ENCODE measurements around the gene IFT172.

The IFT172 gene

DNA sequence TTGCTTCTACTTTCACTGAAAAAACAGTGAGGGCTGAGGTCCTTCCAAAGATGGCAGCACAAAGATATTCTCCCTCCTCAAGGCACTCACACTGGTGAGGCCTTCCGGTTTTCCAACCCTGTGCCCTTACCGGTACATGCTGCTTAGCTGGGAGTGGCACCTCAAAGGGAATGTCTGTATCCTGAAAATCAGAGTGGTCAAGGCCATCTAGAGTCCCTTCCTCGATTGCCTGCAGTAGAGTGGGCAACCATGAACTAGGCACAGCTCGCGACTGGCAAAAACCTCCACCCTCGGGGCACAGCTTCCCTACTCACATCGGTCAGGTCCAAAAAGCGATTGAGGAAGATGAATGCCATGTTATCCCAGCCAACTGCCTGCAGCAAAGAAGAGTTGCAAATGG, 43.9 kb downstream of the IFT172 start:
- in situ Hi-C loops (cut with HindIII; ENCODE audit: low sequenced_read_pairs) = no loop called here
- TF ChIP-seq CTCF (IDR thresholded peaks at IDR 0.05; ENCODE audit: low read depth, low read length) = no peak
- H3K4me3 ChIP-seq (ENCODE audit: low read depth, low read length) = no peak overlapping the region
- DNase-seq (ENCODE audit: low read depth, low spot score) = no peak

DNA sequence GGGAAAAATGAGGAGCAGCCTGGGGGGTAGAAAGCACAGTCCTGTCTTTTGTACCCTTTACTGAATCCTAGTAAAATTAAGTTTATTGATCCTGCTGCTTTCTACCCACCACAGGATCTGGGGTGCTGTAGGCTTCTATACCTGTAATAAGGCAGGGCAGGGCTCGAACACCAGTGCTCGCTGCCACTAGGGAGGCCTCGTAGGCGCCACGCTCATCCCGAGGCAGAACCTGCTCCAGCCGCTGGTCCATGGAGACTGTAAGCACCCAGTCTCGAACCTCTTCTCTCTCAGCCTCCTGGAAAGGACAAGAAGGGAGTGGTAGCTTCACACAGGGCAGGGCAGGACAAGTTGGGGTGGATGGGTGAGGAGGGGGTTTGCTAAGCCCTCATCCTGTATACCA, 44.4 kb downstream of the IFT172 start:
- no peak overlapping the region for H3K4me3 ChIP-seq (ENCODE audit: low read depth, low read length)
- no peak for DNase-seq (ENCODE audit: low read depth, low spot score)
- in situ Hi-C loops (cut with HindIII; ENCODE audit: low sequenced_read_pairs) = no loop called here
- no peak for TF ChIP-seq CTCF (IDR thresholded peaks at IDR 0.05; ENCODE audit: low read depth, low read length)

DNA sequence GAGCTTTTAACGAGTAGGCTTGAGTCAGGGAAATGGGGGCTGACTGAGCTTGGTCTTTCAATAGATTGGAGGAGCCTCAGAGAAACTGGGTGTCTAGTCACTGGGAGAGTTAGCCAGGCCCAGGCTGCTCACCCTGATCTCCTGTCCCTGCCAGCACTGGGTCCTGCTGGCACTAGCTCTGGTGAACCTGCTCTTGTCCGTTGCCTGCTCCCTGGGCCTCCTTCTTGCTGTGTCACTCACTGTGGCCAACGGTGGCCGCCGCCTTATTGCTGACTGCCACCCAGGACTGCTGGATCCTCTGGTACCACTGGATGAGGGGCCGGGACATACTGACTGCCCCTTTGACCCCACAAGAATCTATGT, 46.6 kb downstream of the IFT172 start:
- no peak for TF ChIP-seq CTCF (IDR thresholded peaks at IDR 0.05; ENCODE audit: low read depth, low read length)
- in situ Hi-C loops (cut with HindIII; ENCODE audit: low sequenced_read_pairs) = no loop called here
- H3K4me3 ChIP-seq (ENCODE audit: low read depth, low read length) = no peak overlapping the region
- no peak for DNase-seq (ENCODE audit: low read depth, low spot score)

DNA sequence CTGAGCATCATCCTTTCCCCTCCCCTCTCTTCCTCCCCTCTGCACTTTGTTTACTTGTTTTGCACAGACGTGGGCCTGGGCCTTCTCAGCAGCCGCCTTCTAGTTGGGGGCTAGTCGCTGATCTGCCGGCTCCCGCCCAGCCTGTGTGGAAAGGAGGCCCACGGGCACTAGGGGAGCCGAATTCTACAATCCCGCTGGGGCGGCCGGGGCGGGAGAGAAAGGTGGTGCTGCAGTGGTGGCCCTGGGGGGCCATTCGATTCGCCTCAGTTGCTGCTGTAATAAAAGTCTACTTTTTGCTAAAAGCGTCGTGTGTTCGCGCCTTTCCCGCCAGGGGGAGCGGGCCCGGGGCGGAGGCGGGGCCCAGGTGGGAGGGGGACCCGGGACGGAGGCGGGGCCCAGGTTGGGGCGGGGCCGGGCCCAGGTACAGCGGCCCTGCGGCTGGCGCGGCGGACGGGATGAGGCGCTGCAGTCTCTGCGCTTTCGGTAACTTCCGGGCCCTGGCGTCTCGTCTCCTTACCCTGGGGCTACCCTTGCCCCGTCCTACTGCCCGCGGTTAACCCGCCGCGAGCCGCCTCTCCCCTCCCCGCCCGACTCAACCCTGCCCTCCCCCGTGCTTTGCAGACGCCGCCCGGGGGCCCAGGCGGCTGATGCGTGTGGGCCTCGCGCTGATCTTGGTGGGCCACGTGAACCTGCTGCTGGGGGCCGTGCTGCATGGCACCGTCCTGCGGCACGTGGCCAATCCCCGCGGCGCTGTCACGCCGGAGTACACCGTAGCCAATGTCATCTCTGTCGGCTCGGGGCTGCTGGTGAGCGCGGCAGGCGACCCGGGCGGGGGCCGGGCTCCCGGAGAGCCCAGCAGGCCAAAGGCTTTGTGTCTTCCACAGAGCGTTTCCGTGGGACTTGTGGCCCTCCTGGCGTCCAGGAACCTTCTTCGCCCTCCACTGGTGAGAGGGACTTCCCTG, 47.3 kb downstream of the IFT172 start, which contains the start of gene KRTCAP3:
TSS of gene KRTCAP3 (plus strand) at position 424 of the 962 bp plus-strand sequence. CDS start at position 456, 32 bp downstream.
- in situ Hi-C loops (cut with HindIII; ENCODE audit: low sequenced_read_pairs) = no loop called here
- TF ChIP-seq CTCF (IDR thresholded peaks at IDR 0.05; ENCODE audit: low read depth, low read length) = no peak
- DNase-seq (ENCODE audit: low read depth, low spot score) = no peak
- H3K4me3 ChIP-seq (ENCODE audit: low read depth, low read length) = no peak within 1 kb of the TSS

GRCh38 chr2:27441226-27441926, 48.2 kb downstream of the IFT172 start:
- TF ChIP-seq CTCF (IDR thresholded peaks at IDR 0.05; ENCODE audit: low read depth, low read length) = no peak
- H3K4me3 ChIP-seq (ENCODE audit: low read depth, low read length) = no peak overlapping the region
- in situ Hi-C loops (cut with HindIII; ENCODE audit: low sequenced_read_pairs) = no loop called here
- DNase-seq (ENCODE audit: low read depth, low spot score) = no peak

DNA sequence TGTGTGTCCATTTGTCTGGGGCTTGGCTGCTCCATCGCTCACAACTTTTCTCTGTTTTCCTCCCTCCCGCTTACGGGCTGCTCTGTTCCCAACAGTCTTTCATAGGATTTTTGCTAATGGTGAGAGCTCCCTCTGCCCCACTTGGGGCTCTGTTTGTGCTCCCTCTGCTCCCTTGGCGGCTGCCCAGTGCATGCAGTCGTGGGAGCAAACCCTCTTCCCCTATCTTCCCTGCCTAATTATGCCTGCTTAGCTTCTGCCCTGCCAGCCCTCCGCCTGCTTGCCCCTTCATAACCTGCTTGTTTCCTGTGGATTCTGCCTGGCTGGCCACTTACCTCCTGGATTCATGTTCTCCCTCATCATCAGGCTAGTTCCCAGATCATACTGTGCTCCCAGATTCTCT, 53.9 kb downstream of the IFT172 start:
- no peak for DNase-seq (ENCODE audit: low read depth, low spot score)
- in situ Hi-C loops (cut with HindIII; ENCODE audit: low sequenced_read_pairs) = no loop called here
- no peak for TF ChIP-seq CTCF (IDR thresholded peaks at IDR 0.05; ENCODE audit: low read depth, low read length)
- no peak overlapping the region for H3K4me3 ChIP-seq (ENCODE audit: low read depth, low read length)

Data from astrocyte of the spinal cord (primary cell).